T-cell (primary cell): ENCODE results near the gene NT5C2. TPM values are rescaled to one million over a fixed set of nuclear protein-coding genes. Genes with fewer than 3 reads are reported as not detected.
"Not testable (repeated sequence)": the region's sequence is repeated elsewhere in the genome, so short reads cannot be mapped to it uniquely, and the experiment has no call there.

Experiments
- ATAC-seq, 4 experiments: fragments of 200-7000 bp in 3 of 4; fragments of 150-1000 bp in 1 of 4; cut with Tn5 transposase; replicated peaks in 1 of 4; 1 replicate in 3 of 4; 2 replicates in 1 of 4; pipeline ENCODE4 v1.10.0; 2021; ENCODE audit warnings: moderate library complexity in 3 of 4, mild to moderate bottlenecking in 2 of 4, moderate number of reproducible peaks in 1 of 4
- CTCF ChIA-PET, 2 donors: fragments of 300-600 bp; sonication (Branson Sonifier 250); formaldehyde crosslinking; loops; one replicate each; lab custom pipeline; 2022; ENCODE audit warnings: antibody characterized with exemption in 2 of 2; lab: Charles Lee
- POLR2A ChIA-PET, 2 donors: fragments of 300-600 bp; sonication (Branson Sonifier 250); formaldehyde crosslinking; loops; one replicate each; lab custom pipeline; 2022; ENCODE audit warnings: antibody characterized with exemption in 2 of 2; lab: Charles Lee
- DNase-seq, 35 experiments: peaks; one replicate each; pipeline versions ENCODE4 v3.0.0 to v3.0.0-alpha.2; 2013 to 2023
- H3K27ac ChIP-seq: one replicate; pipeline ENCODE4 v1.5.1; 2013; ENCODE audit warnings: low read length
- H3K27me3 ChIP-seq, 2 experiments: replicated peaks in 1 of 2; 1 replicate in 1 of 2; 2 replicates in 1 of 2; pipeline versions ENCODE4 v1.6.1 to v1.7.0; 2013; ENCODE audit warnings: low read length in 1 of 2, mixed read lengths in 1 of 2; ENCODE audit not compliant: control insufficient read depth in 2 of 2, insufficient read depth in 2 of 2; ENCODE audit errors: extremely low read depth in 1 of 2
- H3K36me3 ChIP-seq, 2 donors: 1 replicate in 1 of 2; 2 replicates in 1 of 2; pipeline versions ENCODE4 v1.6.1 to v1.7.0; 2013; ENCODE audit warnings: low read length in 1 of 2; ENCODE audit not compliant: control insufficient read depth in 2 of 2, insufficient read depth in 1 of 2; ENCODE audit errors: extremely low read depth in 1 of 2
- H3K4me1 ChIP-seq, 2 experiments: 1 replicate in 1 of 2; 2 replicates in 1 of 2; pipeline versions ENCODE4 v1.6.1 to v1.7.0; 2013; ENCODE audit warnings: low read length in 2 of 2, mixed read lengths in 1 of 2; ENCODE audit not compliant: insufficient read depth in 2 of 2, control insufficient read depth in 1 of 2; ENCODE audit errors: extremely low read depth in 1 of 2
- H3K4me3 ChIP-seq, 2 donors: 1 replicate in 1 of 2; 2 replicates in 1 of 2; pipeline versions ENCODE4 v1.5.1 to v1.7.0; 2013; ENCODE audit warnings: mild to moderate bottlenecking in 2 of 2, low read length in 1 of 2, moderate library complexity in 1 of 2; ENCODE audit not compliant: control insufficient read depth in 1 of 2; ENCODE audit errors: extremely low read depth in 1 of 2
- H3K9me3 ChIP-seq: 2 replicates; pipeline ENCODE4 v1.7.0; 2013
- H3K27ac Mint-ChIP-seq, 2 donors: one replicate each; pipeline ENCODE4 v1.8.0; 2020 to 2021; ENCODE audit warnings: mild to moderate bottlenecking in 2 of 2, mixed read lengths in 2 of 2
- H3K27me3 Mint-ChIP-seq, 2 donors: one replicate each; pipeline ENCODE4 v1.8.0; 2021 to 2022; ENCODE audit warnings: mixed read lengths in 2 of 2
- H3K36me3 Mint-ChIP-seq: one replicate; pipeline ENCODE4 v1.8.0; 2021; ENCODE audit warnings: mixed read lengths
- H3K4me1 Mint-ChIP-seq, 3 donors: one replicate each; pipeline ENCODE4 v1.8.0; 2020 to 2022; ENCODE audit warnings: mixed read lengths in 3 of 3, mild to moderate bottlenecking in 1 of 3
- H3K4me3 Mint-ChIP-seq, 3 donors: one replicate each; pipeline ENCODE4 v1.8.0; 2020 to 2022; ENCODE audit warnings: mild to moderate bottlenecking in 3 of 3, mixed read lengths in 3 of 3, moderate library complexity in 3 of 3
- H3K9me3 Mint-ChIP-seq, 3 donors: one replicate each; pipeline ENCODE4 v1.8.0; 2020 to 2022; ENCODE audit warnings: mixed read lengths in 3 of 3
- WGBS: methylation state at CpG from one replicate; pipeline ENCODE4 v1.1.5; 2013; ENCODE audit warnings: missing lambda C conversion rate; ENCODE audit not compliant: insufficient coverage; 5-methylcytosine and 5-hydroxymethylcytosine counted together
- total RNA-seq, 35 experiments: library from RNA in 6 of 35; stranded (reverse) in 6 of 35; fragments of 120-200 nt in 1 of 35; gene quantifications; one replicate each; pipeline versions ENCODE4 v1.2.1 to v1.2.4 and lab custom pipeline; 2013 to 2026

NT5C2 gene
- total RNA-seq, 5 donors from 2014 or later (not counting 1 experiment from before 2014, with no cell fraction given) = 49.7 to 63.5 (median 54.0) TPM

GRCh38 chr10:103188853-103189252, 4.2 kb downstream of the NT5C2 start:
- H3K4me3 Mint-ChIP-seq = no peak overlapping the region
- no peaks in the 10 kb centered on the region for H3K27me3 ChIP-seq
- H3K27ac ChIP-seq = no peak overlapping the region
- H3K4me1 ChIP-seq = peaks cover 36 to 37% of the 10 kb centered on the region in 2 experiments
- no peaks in the 10 kb centered on the region for H3K27me3 Mint-ChIP-seq
- WGBS = 100% methylated on average over 5 of the region's 6 CpGs
- no peaks in the 10 kb centered on the region for H3K9me3 Mint-ChIP-seq
- H3K36me3 Mint-ChIP-seq = peaks cover 12% of the 10 kb centered on the region
- DNase-seq = no peak
- H3K4me3 ChIP-seq = no peak overlapping the region
- no peaks in the 10 kb centered on the region for H3K9me3 ChIP-seq
- CTCF ChIA-PET = no interaction called here
- ATAC-seq = no peak
- H3K36me3 ChIP-seq = no peaks in the 10 kb centered on the region
- POLR2A ChIA-PET = no interaction called here
- H3K4me1 Mint-ChIP-seq = peaks cover 67 to 74% (median 72%) of the 10 kb centered on the region in 3 donors
- H3K27ac Mint-ChIP-seq = no peak overlapping the region

DNA sequence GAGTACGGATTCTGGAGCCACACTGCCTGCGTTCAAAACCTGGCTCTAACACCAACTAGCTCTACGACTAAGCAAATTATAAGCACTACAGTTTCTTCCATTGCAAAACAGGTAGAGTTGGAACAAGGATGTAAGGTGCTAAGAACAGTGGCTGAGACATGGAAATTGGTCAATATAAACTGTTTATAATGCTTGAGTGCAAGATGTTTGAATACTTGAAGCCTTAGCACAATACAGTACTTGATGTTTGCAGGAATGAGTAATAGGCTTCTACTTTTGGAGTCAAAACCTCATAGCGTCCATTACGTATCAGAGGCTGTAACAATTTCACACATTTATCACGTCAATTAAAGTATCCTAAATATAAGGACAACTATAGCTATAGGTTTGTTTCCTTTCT, 6.9 kb downstream of the NT5C2 start:
- POLR2A ChIA-PET = interaction anchor here in 1 of 2 donors (0.5 kb wide), 1 partner anchor 15 kb away, joined by 3 read pairs; no protein-coding TSS in a partner anchor
- Histone ChIP-seq H3K27me3 (no peaks in the 10 kb centered on the region), H3K4me3 (no peak overlapping the region), H3K36me3 (peaks cover 3% of the 10 kb centered on the region in 2 donors), H3K9me3 (no peaks in the 10 kb centered on the region), H3K4me1 (peaks cover 26 to 44% of the 10 kb centered on the region in 2 experiments), H3K27ac (no peak overlapping the region)
- H3K4me3 Mint-ChIP-seq = peak overlapping the region in 1 of 3 donors; percentile 2
- H3K4me1 Mint-ChIP-seq = peaks cover 72 to 73% (median 72%) of the 10 kb centered on the region in 3 donors
- CTCF ChIA-PET = no interaction called here
- peaks cover 12% of the 10 kb centered on the region for H3K36me3 Mint-ChIP-seq
- H3K27me3 Mint-ChIP-seq = no peaks in the 10 kb centered on the region
- no peak overlapping the region for H3K27ac Mint-ChIP-seq
- no CpG with 5 or more reads among the region's 6 CpGs for WGBS
- H3K9me3 Mint-ChIP-seq = no peaks in the 10 kb centered on the region
- DNase-seq = no peak
- no peak for ATAC-seq

DNA sequence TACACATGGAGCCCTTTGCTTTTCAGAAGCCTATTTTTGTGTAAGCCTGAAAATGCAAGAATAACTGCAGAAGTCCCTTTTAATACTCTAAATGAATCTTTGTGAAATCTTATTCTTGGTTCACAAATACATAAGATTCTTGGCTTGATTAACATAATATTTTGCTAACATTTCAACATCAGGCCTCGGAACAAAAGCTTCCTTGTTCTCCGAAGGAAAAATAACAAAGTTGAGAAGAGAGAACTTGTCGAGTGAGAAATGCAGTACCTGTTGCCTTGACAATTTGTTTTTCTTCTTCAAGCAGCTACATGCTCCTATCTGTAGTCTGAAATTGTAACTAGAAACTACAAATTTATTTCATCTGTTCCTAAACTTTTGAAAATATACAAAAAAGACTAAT, 8.5 kb downstream of the NT5C2 start:
- H3K4me3 Mint-ChIP-seq = peak overlapping the region in 1 of 3 donors; percentile 2
- no peak overlapping the region for H3K27ac Mint-ChIP-seq
- Histone ChIP-seq H3K27ac (no peak overlapping the region), H3K4me1 (peaks cover 19 to 36% of the 10 kb centered on the region in 2 experiments), H3K27me3 (no peaks in the 10 kb centered on the region), H3K36me3 (peaks cover 3 to 14% of the 10 kb centered on the region in 2 donors), H3K9me3 (no peaks in the 10 kb centered on the region), H3K4me3 (no peak overlapping the region)
- ATAC-seq = no peak
- H3K4me1 Mint-ChIP-seq = peaks cover 71 to 73% (median 72%) of the 10 kb centered on the region in 3 donors
- DNase-seq = no peak
- H3K27me3 Mint-ChIP-seq = no peaks in the 10 kb centered on the region
- POLR2A ChIA-PET = no interaction called here
- no peaks in the 10 kb centered on the region for H3K9me3 Mint-ChIP-seq
- CTCF ChIA-PET = interaction anchor here in 1 of 2 donors (0.7 kb wide), 1 partner anchor 428 kb away, joined by 3 read pairs; no protein-coding TSS in a partner anchor
- WGBS = 100% methylated on average over 1 of the region's 3 CpGs
- peaks cover 13% of the 10 kb centered on the region for H3K36me3 Mint-ChIP-seq

DNA sequence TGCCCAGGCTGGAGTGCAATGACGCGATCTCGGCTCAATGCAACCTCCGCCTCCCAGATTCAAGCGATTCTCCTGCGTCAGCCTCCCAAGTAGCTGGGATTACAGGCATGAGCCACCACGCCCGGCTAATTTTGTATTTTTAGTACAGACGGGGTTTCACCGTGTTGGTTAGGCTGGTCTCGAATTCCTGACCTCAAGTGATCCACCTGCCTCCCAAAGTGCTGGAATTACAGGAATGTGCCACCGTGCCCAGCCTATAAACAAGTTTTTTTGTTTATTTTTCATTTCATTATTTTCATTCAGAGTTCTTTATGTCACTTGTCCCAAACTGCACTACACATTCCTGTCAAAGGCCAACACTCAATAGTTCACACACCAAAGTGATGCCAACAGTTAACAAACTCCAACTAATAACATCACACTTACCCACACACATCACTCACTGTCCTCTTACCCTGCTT, 9.1 kb downstream of the NT5C2 start:
- Mint-ChIP-seq H3K4me3 (peak overlapping the region in 1 of 3 donors; percentile 2), H3K4me1 (peaks cover 71 to 79% (median 72%) of the 10 kb centered on the region in 3 donors), H3K36me3 (peaks cover 13% of the 10 kb centered on the region)
- Histone ChIP-seq H3K36me3 (peaks cover 3 to 18% of the 10 kb centered on the region in 2 donors), H3K4me1 (peaks cover 19 to 36% of the 10 kb centered on the region in 2 experiments)
- H3K27me3 Mint-ChIP-seq, H3K27me3 ChIP-seq, H3K9me3 Mint-ChIP-seq, DNase-seq, H3K27ac Mint-ChIP-seq, CTCF ChIA-PET, H3K9me3 ChIP-seq, H3K4me3 ChIP-seq, H3K27ac ChIP-seq, POLR2A ChIA-PET, ATAC-seq: not testable (repeated sequence)
- WGBS = 96% methylated on average over 11 of the region's 12 CpGs

- peaks cover 7 to 34% of the 10 kb centered on the region in 2 experiments for H3K4me1 ChIP-seq
- ATAC-seq = peak in 1 of 4 experiments; percentile 71
- Mint-ChIP-seq H3K27me3 (no peaks in the 10 kb centered on the region), H3K4me3 (peak overlapping the region in 2 of 3 donors; percentile 17 to 32), H3K4me1 (peaks cover 55 to 72% (median 61%) of the 10 kb centered on the region in 3 donors), H3K9me3 (no peaks in the 10 kb centered on the region), H3K27ac (peak overlapping the region; percentile 55 to 65), H3K36me3 (peaks cover 23% of the 10 kb centered on the region)
- H3K27me3 ChIP-seq = no peaks in the 10 kb centered on the region
- H3K36me3 ChIP-seq = peaks cover 3 to 33% of the 10 kb centered on the region in 2 donors
- peak in 2 of 35 experiments; percentile 9 to 33 for DNase-seq
- no peak overlapping the region for H3K27ac ChIP-seq
- no CpG with 5 or more reads among the region's 4 CpGs for WGBS
- ChIA-PET POLR2A (no interaction called here), CTCF (no interaction called here)
- H3K9me3 ChIP-seq = no peaks in the 10 kb centered on the region
- no peak overlapping the region for H3K4me3 ChIP-seq
Observed at GRCh38 chr10:103181244-103181643, 11.8 kb downstream of the NT5C2 start.

- Mint-ChIP-seq H3K27ac (no peak overlapping the region), H3K27me3 (no peaks in the 10 kb centered on the region), H3K4me1 (peaks cover 50 to 64% (median 54%) of the 10 kb centered on the region in 3 donors), H3K36me3 (peaks cover 25% of the 10 kb centered on the region), H3K4me3 (no peak overlapping the region), H3K9me3 (no peaks in the 10 kb centered on the region)
- H3K4me1 ChIP-seq = peaks cover 7 to 30% of the 10 kb centered on the region in 2 experiments
- H3K27me3 ChIP-seq = no peaks in the 10 kb centered on the region
- DNase-seq = no peak
- H3K36me3 ChIP-seq = peaks cover 3 to 35% of the 10 kb centered on the region in 2 donors
- ChIA-PET CTCF (no interaction called here), POLR2A (interaction anchor here in 1 of 2 donors (0.6 kb wide), 1 partner anchor 14 kb away, joined by 8 read pairs; no protein-coding TSS in a partner anchor)
- WGBS = 100% methylated on average over 1 of the region's 4 CpGs
- no peak for ATAC-seq
- H3K4me3 ChIP-seq = no peak overlapping the region
- H3K27ac ChIP-seq = no peak overlapping the region
- H3K9me3 ChIP-seq = no peaks in the 10 kb centered on the region
Observed at GRCh38 chr10:103180491-103180890, 12.6 kb downstream of the NT5C2 start.
